ENCODE results near the gene DUSP22.

- TF ChIP-seq CTCF (IDR thresholded peaks at IDR 0.05) (no peak), POLR2A (IDR thresholded peaks at IDR 0.05) (no peak), EP300 (IDR thresholded peaks at IDR 0.05) (no peak)
Measured at GRCh38 chr6:343960-344815, 51.9 kb downstream of the DUSP22 start.

Data from suprapubic skin (tissue), 3 donors.